ENCODE data around the gene TMEM79. TPM values are rescaled to one million over a fixed set of nuclear protein-coding genes. Genes with fewer than 3 reads are reported as not detected.

TMEM79 gene
- total RNA-seq (2021; ENCODE audit: unreplicated experiment) (5.5 TPM), Bru-seq, nascent RNA (percentile 53 among the genes with signal in this experiment), BruChase-seq, experiment 1, labeled RNA remaining after a 2-hour chase (percentile 54 among the genes with signal in this experiment), BruChase-seq, experiment 2, labeled RNA remaining after a 6-hour chase (percentile 52 among the genes with signal in this experiment)
- 6.9 TPM for polyA plus RNA-seq (2012; ENCODE audit: insufficient read length)
- long read RNA-seq, partial matches to known transcripts = 5 of 13 reads
- long read RNA-seq, other reads (novel, unspliced or antisense) = 3 of 13 reads

GRCh38 chr1:156284112-156284511 is at the start of gene TMEM79:
Gene TMEM79 (plus strand): TSS chr1:156284325. CDS start chr1:156285227, 902 bp downstream.
- TF ChIP-seq SIN3A (IDR thresholded peaks at IDR 0.05; ENCODE audit: borderline replicate concordance, insufficient read depth, low read depth, low read length) (no peak), CTCF (IDR thresholded peaks at IDR 0.05) (no peak), TCF7L2 (IDR thresholded peaks at IDR 0.05; ENCODE audit: low read depth, low read length) (no peak), REST (IDR thresholded peaks at IDR 0.05; ENCODE audit: insufficient read depth in 1 of 2, low read depth in 2 of 2, low read length in 1 of 2) (no peak), POLR2AphosphoS5 (IDR thresholded peaks at IDR 0.05; ENCODE audit: low read depth, low read length) (no peak)
- peak within 1 kb of the TSS; percentile 98 for H3K27ac ChIP-seq (ENCODE audit: low read length)
- H3K9me3 ChIP-seq (ENCODE audit: control insufficient read depth, insufficient read depth, low read depth, low read length) = no peaks in the 10 kb centered on the region
- no TSS peak for BruUV-seq (replicated peaks)
- H3K4me3 ChIP-seq (ENCODE audit: low read depth in 2 of 2, low read length in 2 of 2) = peak within 1 kb of the TSS; percentile 75 to 92
- in situ Hi-C loops (cut with HindIII; ENCODE audit: low pct_unique_long_range_greater_than_20kb, low sequenced_read_pairs) = no loop called here
- H3K36me3 ChIP-seq (ENCODE audit: control insufficient read depth, insufficient read depth, low read length) = peaks cover 11% of the 10 kb centered on the region
- intact Hi-C loops (cut with micrococcal nuclease; ENCODE audit: unreplicated experiment) = no loop called here
- ChIA-PET CTCF (no interaction called here), POLR2A (no interaction called here)
- H3K4me1 ChIP-seq (ENCODE audit: control insufficient read depth, insufficient read depth, low read length) = peaks cover 14% of the 10 kb centered on the region
- DNase-seq (ENCODE audit: low read depth, low spot score) (no peak), ATAC-seq (no peak)
- no peaks in the 10 kb centered on the region for H3K27me3 ChIP-seq (ENCODE audit: control insufficient read depth, insufficient read depth, low read length)

GRCh38 chr1:156236164-156236563 is 48.0 kb upstream of the TMEM79 start:
- H3K4me1 ChIP-seq (ENCODE audit: control insufficient read depth, insufficient read depth, low read length) = no peaks in the 10 kb centered on the region
- no TSS peak for BruUV-seq (replicated peaks)
- H3K27ac ChIP-seq (ENCODE audit: low read length) = no peak overlapping the region
- no peaks in the 10 kb centered on the region for H3K9me3 ChIP-seq (ENCODE audit: control insufficient read depth, insufficient read depth, low read depth, low read length)
- ChIA-PET POLR2A (no interaction called here), CTCF (no interaction called here)
- no peaks in the 10 kb centered on the region for H3K27me3 ChIP-seq (ENCODE audit: control insufficient read depth, insufficient read depth, low read length)
- intact Hi-C loops (cut with micrococcal nuclease; ENCODE audit: unreplicated experiment) = no loop called here
- no peaks in the 10 kb centered on the region for H3K36me3 ChIP-seq (ENCODE audit: control insufficient read depth, insufficient read depth, low read length)
- DNase-seq (ENCODE audit: low read depth, low spot score) = no peak
- in situ Hi-C loops (cut with HindIII; ENCODE audit: low pct_unique_long_range_greater_than_20kb, low sequenced_read_pairs) = no loop called here
- H3K4me3 ChIP-seq (ENCODE audit: low read depth in 2 of 2, low read length in 2 of 2) = no peak overlapping the region
- TF ChIP-seq REST (IDR thresholded peaks at IDR 0.05; ENCODE audit: insufficient read depth in 1 of 2, low read depth in 2 of 2, low read length in 1 of 2) = no peak
- TF ChIP-seq TCF7L2 (IDR thresholded peaks at IDR 0.05; ENCODE audit: low read depth, low read length) = no peak
- no peak for TF ChIP-seq CTCF (IDR thresholded peaks at IDR 0.05)
- TF ChIP-seq SIN3A (IDR thresholded peaks at IDR 0.05; ENCODE audit: borderline replicate concordance, insufficient read depth, low read depth, low read length) = no peak
- no peak for TF ChIP-seq POLR2AphosphoS5 (IDR thresholded peaks at IDR 0.05; ENCODE audit: low read depth, low read length)
- no peak for ATAC-seq

All from Panc1 (cell line).